Right renal cortex interstitium (tissue), 3 donors: ENCODE measurements around the gene PRDM7. TPM values are rescaled to one million over a fixed set of nuclear protein-coding genes. Genes with fewer than 3 reads are reported as not detected.
"Not testable (repeated sequence)": the region's sequence is repeated elsewhere in the genome, so short reads cannot be mapped to it uniquely, and the experiment has no call there.

ENCODE experiments used
- DNase-seq, 3 donors: peaks; one replicate each; pipeline ENCODE4 v3.0.0-alpha.2; 2013; ENCODE audit warnings: low read depth in 3 of 3, low spot score in 2 of 3
- polyA plus RNA-seq, 3 donors: library from polyadenylated mRNA; unstranded; fragments of 120-200 nt; gene quantifications; one replicate each; pipeline ENCODE4 v1.2.1, GENCODE V29; 2013; ENCODE audit not compliant: insufficient read length in 3 of 3

Gene PRDM7
- under 1 TPM; 0.11 to 0.22 (median 0.11) TPM for polyA plus RNA-seq

DNA sequence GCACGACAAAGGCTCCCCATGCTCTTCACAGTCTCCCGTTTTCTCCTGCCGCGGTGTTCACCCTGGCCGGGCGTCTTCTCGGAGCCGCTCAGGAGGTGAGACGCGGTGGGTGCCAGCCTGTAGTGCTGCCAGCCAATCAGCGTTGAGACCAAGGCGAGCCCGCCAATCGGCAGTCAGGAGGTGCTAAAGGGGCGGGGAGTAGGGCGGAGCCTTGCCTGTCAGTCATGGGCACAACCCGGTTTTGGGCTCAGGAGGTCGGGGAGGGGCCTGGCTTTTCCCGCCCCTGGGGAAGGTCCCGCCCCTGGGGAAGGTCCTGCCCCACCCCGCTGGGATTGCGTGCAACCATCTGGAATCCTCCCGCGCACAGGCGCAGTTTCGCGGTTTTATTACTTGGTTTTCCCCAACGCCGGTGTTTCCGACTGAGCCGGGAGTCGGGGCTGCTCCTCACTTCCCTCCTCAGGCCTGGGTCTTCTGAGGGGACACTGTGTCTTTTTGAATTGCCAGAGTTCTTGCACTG is at the start of gene PRDM7:
TSS of gene PRDM7 (minus strand) at position 92 of the 517 bp plus-strand sequence. CDS start 1,421 bp downstream, outside the sequence.
- DNase-seq: peak; percentile 71 to 76 (median 73)

DNA sequence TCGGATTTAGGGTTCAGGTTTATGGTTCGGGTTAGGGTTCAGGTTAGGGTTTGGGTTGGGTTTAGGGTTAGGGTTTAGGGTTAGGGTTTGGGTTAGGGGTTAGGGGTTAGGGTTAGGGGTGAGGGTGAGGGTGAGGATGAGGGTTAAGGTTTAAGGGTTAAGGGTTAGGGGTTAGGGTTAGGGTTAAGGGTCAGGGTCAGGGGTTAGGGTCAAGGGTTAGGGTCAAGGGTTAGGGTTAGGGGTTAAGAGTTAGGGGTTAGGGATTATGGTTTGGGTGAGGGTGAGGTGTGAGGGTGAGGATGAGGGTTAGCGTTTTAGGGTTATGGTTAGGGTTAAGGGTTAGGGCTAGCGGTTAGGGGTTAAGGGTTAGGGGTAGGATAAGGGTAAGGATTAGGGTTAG is 44.7 kb upstream of the PRDM7 start:
- DNase-seq: not testable (repeated sequence)

DNA sequence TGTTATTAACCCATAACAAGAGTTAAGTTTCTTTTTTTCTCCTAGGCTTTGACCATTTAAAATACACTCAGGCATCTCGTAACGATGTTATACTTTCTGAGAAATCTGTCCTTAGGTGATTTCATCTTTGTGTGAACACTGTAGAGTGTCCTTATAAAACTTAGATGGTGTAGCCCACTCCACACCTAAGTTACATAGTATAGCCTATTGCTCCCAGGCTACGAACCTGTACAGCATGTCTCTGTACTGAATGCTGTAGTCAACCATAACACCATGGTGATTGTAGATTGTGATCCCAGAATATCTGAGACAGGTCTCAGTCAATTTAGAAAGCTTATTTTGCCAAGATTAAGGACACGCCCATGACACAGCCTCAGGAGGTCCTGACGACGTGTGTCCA is 30.5 kb upstream of the PRDM7 start:
- DNase-seq: not testable (repeated sequence)

DNA sequence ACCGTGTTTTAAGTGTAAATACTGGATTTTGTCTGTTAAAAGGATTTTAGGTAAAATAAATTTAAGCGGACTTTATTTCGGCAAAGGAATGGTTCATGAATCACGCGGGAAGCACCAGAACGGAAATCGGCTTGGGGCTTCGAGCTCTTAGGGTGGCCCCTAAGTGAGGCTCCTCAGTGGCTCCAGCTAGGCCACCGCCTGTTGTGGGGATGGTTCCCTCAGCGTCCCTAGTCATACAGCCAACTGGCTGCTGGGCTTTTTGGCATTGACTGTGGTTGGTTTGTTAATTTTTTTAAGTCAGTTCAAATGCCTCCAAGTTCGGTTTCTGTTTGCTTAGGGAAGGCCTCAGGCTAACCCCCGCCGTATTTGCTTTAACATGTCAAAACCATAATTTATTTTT is 29.9 kb upstream of the PRDM7 start:
- not testable (repeated sequence) for DNase-seq

DNA sequence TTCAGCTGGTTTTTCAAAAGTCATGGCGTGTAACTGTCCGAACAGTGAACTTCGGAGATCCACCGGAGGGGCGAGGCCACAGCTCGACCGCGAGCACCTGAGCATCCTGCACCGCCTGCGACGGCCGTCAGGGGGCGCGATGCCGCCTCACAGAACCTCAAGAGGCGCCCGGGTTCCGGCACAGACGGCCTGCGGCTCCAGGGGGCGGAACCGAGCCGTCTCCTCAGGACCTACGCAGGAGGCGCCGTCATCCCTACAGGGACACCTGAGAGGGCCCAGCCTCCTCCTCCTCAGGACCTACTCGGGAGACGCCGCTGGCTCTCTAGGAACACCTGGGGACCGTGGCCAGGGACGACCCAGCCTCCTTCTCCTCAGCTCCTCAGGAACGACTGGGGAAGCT is 29.1 kb upstream of the PRDM7 start:
- not testable (repeated sequence) for DNase-seq

DNA sequence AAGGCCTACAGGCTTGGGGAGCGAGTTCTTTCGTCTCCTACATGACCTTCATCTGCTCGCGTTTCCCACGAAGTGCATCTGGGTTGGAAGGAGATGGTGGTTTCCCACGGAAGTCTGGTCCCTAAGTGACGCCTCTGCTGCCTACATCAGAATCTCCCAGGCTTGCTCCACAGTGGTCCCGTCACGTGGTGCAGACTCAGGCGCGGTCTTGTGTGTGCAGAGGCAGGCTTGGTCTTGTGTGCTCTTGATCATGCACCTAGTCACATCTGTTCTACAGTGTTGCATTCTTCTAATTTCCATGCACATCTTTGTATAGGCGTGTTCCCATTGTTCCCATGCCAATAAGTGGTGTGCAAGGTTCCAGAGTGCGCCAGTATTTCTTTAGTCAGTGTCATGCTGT is 27.6 kb upstream of the PRDM7 start:
- DNase-seq: not testable (repeated sequence)

DNA sequence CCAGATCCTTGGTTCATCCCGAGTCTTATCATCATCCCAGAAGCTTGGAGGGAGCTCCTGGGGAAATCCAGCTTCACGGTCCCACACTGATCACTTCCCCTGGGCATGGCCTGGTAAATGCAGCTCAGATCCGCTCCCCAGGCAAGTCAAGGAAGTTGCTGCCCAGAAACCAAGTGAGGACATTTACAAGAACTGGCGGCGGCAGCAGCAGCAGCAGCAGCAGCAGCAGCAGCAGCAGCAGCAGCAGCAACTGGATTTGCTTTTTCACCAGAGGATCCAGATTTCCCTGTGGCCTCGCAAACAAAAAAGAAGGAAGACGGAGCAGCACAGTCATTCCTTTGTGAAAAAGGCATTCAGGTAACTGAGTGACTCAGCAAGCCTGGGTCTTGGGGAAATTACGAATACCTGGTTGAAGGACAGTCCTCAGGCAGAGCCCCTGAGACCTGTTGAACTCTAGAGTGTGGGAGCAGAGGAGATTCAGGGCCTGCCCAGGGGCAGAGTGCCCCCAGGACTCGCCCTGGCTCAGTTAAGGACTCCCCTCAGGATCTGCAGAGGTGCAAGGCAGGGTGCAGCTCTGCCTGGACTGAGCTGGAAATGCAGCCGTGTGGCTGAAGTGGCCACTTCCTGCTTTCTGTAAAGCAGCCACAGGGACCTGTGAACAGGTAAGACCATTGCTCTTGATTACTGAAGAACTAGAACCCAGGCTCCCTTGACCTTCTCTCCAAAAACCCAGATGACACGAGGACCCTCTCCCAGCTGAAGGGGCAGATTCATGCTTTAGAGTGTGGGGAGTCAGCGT is 25.2 kb upstream of the PRDM7 start:
- not testable (repeated sequence) for DNase-seq

DNA sequence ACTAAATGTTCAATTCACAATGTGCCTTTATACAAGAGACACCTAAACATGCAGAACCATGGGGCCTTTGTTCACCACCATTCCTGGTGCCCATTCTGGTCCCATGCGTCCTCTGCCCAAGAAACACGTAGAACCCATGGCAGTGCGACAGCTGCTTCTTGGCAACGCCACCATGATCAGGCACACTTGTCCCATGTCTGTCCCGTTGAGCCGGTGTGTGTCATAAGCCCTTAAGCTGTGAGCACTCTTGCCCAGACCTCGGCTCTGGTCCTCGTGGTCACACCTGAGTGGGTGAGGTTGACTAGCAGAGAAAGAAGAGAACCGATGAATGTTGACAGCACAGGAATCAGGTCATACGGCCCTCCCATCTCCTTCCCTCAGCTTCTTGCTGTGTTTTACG is 24.2 kb upstream of the PRDM7 start:
- not testable (repeated sequence) for DNase-seq

DNA sequence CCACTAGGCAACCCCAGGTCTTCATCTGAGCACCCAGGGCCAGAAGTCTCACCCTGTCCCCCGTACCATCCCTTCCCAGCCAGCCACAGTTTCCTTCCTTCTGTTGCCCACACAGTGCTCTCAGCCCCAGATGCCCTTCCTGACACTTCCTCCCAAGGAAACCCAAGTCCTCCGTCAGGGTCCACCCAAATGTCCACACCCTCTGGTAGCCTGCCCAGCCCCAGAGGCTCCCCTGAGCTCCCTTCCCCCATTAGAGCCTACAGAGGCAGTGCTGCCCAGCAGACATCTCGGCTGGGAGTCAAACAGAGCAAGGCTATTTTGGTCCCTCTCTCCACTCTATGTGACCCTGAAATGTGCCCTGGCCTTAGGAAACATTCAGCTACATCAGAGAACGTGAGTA is 23.7 kb upstream of the PRDM7 start:
- DNase-seq: not testable (repeated sequence)

DNA sequence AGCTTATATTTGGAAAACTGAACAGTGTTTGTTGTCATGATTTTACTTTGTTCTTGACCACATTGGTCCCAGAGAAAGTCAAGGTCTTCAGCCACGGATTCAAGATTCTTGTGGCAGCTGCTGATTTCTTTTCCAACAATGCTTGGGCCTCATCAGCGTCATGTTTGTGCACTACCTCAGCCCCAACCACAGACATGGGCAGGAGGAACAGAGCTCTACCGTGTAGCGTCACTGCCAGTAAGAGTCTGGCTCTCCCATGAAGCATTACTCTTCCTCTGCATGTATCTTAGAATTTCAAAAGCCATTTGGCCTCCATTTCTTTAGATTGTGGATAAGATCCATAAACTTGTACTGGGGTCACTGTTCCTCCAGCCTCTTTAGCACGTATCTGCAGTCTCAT is 23.1 kb upstream of the PRDM7 start:
- not testable (repeated sequence) for DNase-seq

DNA sequence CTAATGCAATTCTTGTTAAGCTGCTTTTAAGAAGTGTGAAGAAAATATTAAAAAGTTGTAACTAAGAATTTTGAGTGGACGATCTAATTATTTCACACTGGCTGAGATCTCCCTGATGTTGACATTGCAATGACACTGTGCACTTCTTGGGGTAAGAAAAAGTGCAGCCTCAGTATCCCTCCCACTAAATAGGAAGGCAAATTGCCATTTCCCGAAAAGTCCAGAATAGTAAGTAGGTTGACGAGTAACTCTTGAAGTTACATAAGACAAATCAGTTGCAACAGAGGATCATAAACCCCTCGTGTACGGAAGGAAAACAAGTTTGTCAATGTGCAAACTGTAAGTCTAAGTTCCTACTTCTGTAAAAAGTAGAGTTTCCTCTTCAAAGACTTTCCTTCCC is 21.8 kb upstream of the PRDM7 start:
- not testable (repeated sequence) for DNase-seq

DNA sequence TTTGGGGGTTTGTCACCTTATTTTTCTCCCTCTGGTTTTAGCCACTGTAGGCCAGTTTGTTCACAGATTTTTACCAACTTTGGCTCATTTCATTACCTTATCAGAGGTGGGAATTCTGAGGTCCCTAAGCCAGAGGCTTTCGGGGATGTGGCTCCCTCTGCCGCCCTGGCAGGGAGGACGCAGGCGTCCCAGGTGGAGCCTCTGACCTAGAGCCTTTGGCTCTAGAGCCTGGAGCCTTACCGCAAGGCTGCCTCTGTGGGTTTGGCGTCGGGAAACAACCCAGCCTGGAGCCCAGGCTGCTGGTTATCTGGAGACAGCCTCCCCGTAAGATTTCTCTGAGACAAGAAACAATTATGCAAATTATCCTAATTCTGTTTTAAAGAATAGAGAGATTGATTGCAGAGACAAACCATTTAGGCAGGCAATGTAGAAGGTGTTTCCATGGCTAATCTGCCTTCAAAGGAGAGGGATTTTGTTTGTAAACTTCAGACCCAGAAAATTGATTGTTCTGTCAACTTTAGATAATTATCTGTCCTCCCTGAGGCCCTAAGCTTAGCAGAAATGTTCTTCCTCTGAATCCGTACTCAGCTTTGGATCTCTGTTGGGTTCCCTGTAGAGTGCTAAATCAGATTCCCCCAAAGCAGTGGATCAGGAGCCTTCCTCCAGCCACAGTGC is 20.0 kb upstream of the PRDM7 start:
- not testable (repeated sequence) for DNase-seq

DNA sequence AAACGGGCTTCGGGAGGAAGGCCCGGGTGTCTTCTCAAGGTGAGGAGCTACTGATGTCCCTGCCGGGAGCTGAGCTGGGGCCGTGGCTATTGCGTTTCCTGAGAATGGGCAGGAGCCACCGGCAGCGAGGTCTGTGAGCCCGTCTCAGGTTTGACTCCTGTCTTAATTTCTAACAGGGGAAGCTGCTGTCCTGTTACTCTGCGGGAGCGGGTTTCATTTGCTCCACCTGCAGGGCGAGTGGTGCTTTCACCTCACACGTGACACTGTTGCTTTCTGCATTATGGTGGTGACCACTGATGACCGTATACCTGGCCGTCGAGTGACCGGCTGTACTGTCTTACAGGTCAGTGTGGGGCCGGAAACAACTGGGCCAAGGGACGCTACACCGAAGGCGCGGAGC is 17.7 kb upstream of the PRDM7 start:
- not testable (repeated sequence) for DNase-seq

DNA sequence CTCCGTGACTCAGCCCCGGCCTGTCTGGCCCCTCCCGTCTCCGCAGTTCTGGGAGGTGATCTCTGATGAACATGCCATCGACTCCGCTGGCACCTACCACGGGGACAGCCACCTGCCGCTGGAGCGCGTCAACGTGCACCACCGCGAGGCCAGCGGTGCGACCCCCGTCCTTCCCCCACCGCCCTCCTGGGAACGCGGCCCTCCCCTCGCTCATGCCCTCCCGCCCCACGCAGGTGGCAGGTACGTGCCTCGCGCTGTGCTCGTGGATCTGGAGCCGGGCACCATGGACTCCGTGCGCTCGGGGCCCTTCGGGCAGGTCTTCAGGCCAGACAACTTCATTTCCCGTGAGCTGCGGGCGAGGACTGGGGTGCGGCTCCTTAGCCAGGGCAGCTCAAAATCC is 17.2 kb upstream of the PRDM7 start:
- not testable (repeated sequence) for DNase-seq

DNA sequence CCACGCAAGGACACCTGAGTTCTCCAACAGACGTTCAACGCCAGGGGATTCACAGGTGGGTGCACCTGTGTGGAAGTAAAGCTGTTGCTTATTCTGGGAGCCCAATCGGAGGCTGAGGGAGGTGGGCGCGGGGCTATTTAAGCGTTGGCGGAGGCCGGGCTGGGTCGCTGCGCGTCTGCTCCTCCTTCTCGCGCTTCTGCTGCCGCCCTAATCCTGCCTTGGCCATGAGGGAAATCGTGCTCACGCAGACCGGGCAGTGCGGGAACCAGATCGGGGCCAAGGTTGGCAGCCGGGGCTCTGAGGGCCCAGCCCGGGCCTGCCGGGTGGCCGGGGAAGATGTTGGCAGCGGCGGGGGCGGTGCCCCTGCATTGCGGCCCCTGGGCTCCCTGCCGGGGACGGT is 16.7 kb upstream of the PRDM7 start:
- DNase-seq: not testable (repeated sequence)

DNA sequence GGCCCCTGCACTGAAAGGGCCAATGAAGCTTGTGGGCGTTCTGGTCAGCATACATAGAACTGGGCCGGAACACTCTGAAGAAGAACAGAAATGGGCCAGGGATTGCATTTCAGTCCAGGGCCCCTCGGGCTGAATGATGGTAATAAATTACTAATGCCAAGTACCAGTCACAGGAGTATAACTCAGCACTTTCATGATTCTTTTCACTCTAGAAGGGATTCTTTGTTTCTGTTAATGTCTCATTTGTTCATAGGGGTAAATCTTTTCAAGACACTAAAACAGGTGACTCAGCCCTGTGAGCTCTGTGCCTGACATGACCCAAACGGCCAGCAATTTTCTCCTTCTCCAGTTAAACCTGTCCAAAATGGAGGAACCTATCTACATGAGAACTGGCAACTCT is 15.7 kb upstream of the PRDM7 start:
- DNase-seq: not testable (repeated sequence)

DNA sequence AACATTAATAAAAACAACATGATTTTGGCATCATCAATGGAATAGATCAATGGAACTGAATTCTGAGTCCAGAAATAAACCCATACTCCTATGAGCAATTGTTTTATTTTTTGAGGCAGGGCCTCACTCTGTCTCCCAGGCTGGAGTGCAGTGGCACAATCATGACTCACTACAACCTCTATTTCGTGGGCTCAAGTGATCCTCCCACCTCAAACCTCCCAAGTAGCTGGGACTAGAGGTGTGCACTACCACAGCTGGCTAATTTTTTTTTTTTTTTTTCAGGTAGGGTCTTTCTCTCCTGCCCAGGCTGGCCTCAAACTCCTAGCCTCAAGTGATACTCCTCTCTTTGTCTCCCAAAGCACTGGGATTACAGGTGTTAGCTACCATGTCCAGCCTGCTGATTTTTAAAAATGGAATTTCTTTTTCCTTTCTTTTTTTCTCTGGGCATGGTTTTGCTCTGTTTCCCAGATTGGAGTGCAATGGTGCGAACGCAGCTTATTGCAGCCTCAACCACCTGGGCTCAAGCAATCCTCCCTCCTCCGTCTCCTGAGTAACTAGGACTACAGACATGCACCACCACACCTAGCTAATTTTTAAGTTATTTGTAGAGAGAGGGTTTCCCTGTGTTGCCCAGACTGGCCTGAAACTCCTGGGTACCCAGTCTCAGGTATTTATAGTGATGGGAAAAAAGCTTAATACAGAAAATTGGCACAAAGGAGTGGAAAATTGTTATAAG is 7.3 kb upstream of the PRDM7 start:
- DNase-seq: peak in 1 of 3 donors; percentile 13

DNA sequence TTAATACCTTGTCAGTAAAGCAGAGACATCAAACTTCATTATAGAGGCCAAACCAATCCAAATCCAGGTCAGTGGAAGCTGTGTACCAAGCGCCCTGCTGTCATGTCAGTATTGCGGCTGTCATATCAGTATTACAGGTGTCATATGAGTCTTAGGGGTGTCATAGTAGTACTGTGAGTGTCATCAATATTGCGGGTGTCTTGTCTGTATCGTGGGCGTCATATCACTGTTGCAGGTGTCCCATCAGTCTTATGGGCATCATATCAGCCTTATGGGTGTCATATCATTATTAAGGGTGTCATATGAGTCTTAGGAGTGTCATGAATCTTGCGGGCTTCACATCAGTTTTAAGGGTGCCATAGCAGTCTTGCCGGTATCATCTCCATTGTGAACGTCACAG is 6.0 kb upstream of the PRDM7 start:
- DNase-seq: no peak

DNA sequence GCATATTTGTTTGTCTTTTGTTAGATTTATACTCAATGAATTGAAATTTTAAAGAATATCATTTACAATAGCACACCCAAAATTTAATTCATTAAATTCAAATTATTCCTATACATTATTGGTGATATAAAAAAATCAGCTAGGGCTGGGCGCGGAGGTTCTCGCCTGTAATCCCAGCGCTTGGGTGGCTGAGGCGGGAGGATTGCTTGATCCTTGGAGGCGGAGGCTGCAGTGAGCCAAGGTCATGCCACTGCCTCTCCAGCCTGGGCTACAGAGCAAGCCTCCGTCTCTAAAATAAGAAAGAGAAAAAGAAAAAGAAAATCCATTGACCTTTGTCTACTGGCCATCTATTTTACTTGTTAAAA is 4.5 kb upstream of the PRDM7 start:
- DNase-seq: no peak

DNA sequence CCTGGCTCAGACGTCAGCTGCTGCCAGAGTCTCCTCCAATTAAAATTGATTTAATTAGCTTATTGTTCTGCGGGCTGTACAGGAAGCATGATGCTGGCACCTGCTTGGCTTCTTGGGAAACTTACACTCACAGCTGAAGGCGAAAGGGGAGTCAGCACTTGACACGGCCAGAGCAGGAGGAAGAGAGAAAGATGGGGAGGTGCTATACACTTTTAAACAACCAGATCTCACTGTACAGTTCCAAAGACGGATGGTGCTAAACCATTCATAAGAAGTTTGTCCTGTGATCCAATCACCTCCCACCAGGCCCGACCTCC is 1.4 kb upstream of the PRDM7 start:
- DNase-seq: no peak
